Left cardiac atrium (tissue), 4 donors: ENCODE data around the gene FMO2. TPM values are rescaled to one million over a fixed set of nuclear protein-coding genes. Genes with fewer than 3 reads are reported as not detected.
"Not testable (repeated sequence)": the region's sequence is repeated elsewhere in the genome, so short reads cannot be mapped to it uniquely, and the experiment has no call there.

ENCODE experiments used
- ATAC-seq, 2 donors: fragments of 200-7000 bp; cut with Tn5 transposase; one replicate each; pipeline ENCODE4 v1.9.1; 2020; ENCODE audit warnings: mild to moderate bottlenecking in 2 of 2, moderate library complexity in 2 of 2
- DNase-seq: peaks from one replicate; pipeline ENCODE4 v3.0.0-alpha.2; 2020
- intact Hi-C, 2 donors: fragments of 100-400 bp; cut with DNase I; formaldehyde crosslinking; loops; one replicate each; pipeline versions ENCODE4 v1.14.1 to v1.15.1; 2022 to 2023
- total RNA-seq, 2 donors: library from RNA; stranded (reverse); fragmentation: NEBNext Ultra II Directional; extraction: Animal tissue kit (Norgen Biotek cat#: 25700); gene quantifications; one replicate each; pipeline ENCODE4 v1.2.1, GENCODE V29; 2021
- donor health status: DM: no; HTN: yes; CAD: no.
- donor health status: DM: no; HTN: yes; CAD: no; lungs with severe emphysema.
- donor health status: DM: yes; HTN: yes; CAD: no.
- donor health status: Dilated cardiomyopathy.

The FMO2 gene
- total RNA-seq, 2 donors from 2014 or later: 41.7 to 64.3 TPM

GRCh38 chr1:171213559-171214454, 28.7 kb downstream of the FMO2 start:
- intact Hi-C loops: no loop called here
- ATAC-seq (no peak), DNase-seq (no peak)

- intact Hi-C loops: no loop called here
- ATAC-seq (peak; percentile 17 to 27), DNase-seq (no peak)
Observed at GRCh38 chr1:171217658-171218443, 32.8 kb downstream of the FMO2 start.

GRCh38 chr1:171218661-171219060, 33.6 kb downstream of the FMO2 start:
- DNase-seq: no peak
- intact Hi-C loops: no loop called here
- ATAC-seq: no peak

- peak in 1 of 2 donors; percentile 26 for ATAC-seq
- no peak for DNase-seq
- intact Hi-C loops: loop anchor here (10.0 kb wide), 3 partner anchors 105 to 255 kb away; no protein-coding TSS in a partner anchor
Observed at GRCh38 chr1:171219346-171220080, 34.4 kb downstream of the FMO2 start.

GRCh38 chr1:171220081-171220420, 35.0 kb downstream of the FMO2 start:
- intact Hi-C loops: loop anchor here (10.0 kb wide), 3 partner anchors 105 to 255 kb away; no protein-coding TSS in a partner anchor
- ATAC-seq (peak in 1 of 2 donors; percentile 45), DNase-seq (no peak)

GRCh38 chr1:171220581-171221054, 35.5 kb downstream of the FMO2 start:
- peak; percentile 54 to 85 for ATAC-seq
- no peak for DNase-seq
- intact Hi-C loops: loop anchor here (10.0 kb wide), 3 partner anchors 106 to 256 kb away; no protein-coding TSS in a partner anchor

- ATAC-seq (peak in 1 of 2 donors; percentile 24), DNase-seq (no peak)
- intact Hi-C loops: loop anchor here (10.0 kb wide), 3 partner anchors 107 to 257 kb away; no protein-coding TSS in a partner anchor
Observed at GRCh38 chr1:171221665-171222591, 36.8 kb downstream of the FMO2 start.

- intact Hi-C loops: loop anchor here (10.0 kb wide), 3 partner anchors 108 to 258 kb away; no protein-coding TSS in a partner anchor
- ATAC-seq: peak; percentile 55 to 69
- no peak for DNase-seq
Observed at GRCh38 chr1:171222936-171223335, 37.8 kb downstream of the FMO2 start.

- not testable (repeated sequence) for ATAC-seq, DNase-seq
- intact Hi-C loops: loop anchor here (10.0 kb wide), 3 partner anchors 109 to 259 kb away; no protein-coding TSS in a partner anchor
Observed at GRCh38 chr1:171224257-171224656, 39.2 kb downstream of the FMO2 start.

GRCh38 chr1:171226747-171227370, 41.8 kb downstream of the FMO2 start:
- DNase-seq (no peak), ATAC-seq (peak; percentile 78 to 81)
- intact Hi-C loops: loop anchor here (2.0 to 10.0 kb wide), 5 partner anchors 112 to 262 kb away; no protein-coding TSS in a partner anchor

GRCh38 chr1:171231326-171231725, 46.2 kb downstream of the FMO2 start:
- DNase-seq: no peak
- intact Hi-C loops: no loop called here
- ATAC-seq: no peak

- DNase-seq: no peak
- intact Hi-C loops: no loop called here
- no peak for ATAC-seq
Observed at GRCh38 chr1:171233183-171233582, 48.1 kb downstream of the FMO2 start.

GRCh38 chr1:171236231-171236630, 51.1 kb downstream of the FMO2 start:
- DNase-seq, ATAC-seq, intact Hi-C loops: not testable (repeated sequence)

- ATAC-seq: no peak
- DNase-seq: no peak
- intact Hi-C loops: no loop called here
Observed at GRCh38 chr1:171243878-171244277, 58.8 kb downstream of the FMO2 start.

- DNase-seq: no peak
- intact Hi-C loops: loop anchor here in 1 of 2 donors (5.0 kb wide), 1 partner anchor 67 kb away; the partner anchor contains the start of gene FMO4
- ATAC-seq: peak; percentile 70 to 77
Observed at GRCh38 chr1:171245458-171246064, 60.5 kb downstream of the FMO2 start.

GRCh38 chr1:171247501-171247900, 62.4 kb downstream of the FMO2 start:
- DNase-seq (no peak), ATAC-seq (no peak)
- intact Hi-C loops: loop anchor here in 1 of 2 donors (5.0 kb wide), 1 partner anchor 65 kb away; the partner anchor contains the start of gene FMO4

GRCh38 chr1:171248302-171248701, 63.2 kb downstream of the FMO2 start, which contains the start of gene FMO1:
Gene FMO1 (plus strand): TSS chr1:171248494. CDS start chr1:171258088, 9,594 bp downstream.
- intact Hi-C loops: loop anchor here in 1 of 2 donors (5.0 kb wide), 1 partner anchor 64 kb away; the partner anchor contains the start of gene FMO4
- no peak for ATAC-seq
- no peak for DNase-seq
